ENCODE data around the gene FAM200B.

The FAM200B gene

GRCh38 chr4:15737255-15737654 is 55.6 kb downstream of the FAM200B start:
- DNase-seq (ENCODE audit: low spot score): no peak

- no peak for DNase-seq (ENCODE audit: low spot score)
Measured at GRCh38 chr4:15738877-15739276, 57.2 kb downstream of the FAM200B start.
